GM21737 (cell line): ENCODE results near the gene ZNF700.
"Not testable (repeated sequence)": the region's sequence is repeated elsewhere in the genome, so short reads cannot be mapped to it uniquely, and the experiment has no call there.

Experiments
- ATAC-seq: cut with Tn5 transposase; IDR thresholded peaks from one replicate; pipeline ENCODE4 v1.9.1; 2021; ENCODE audit warnings: mild to moderate bottlenecking, moderate library complexity; ENCODE audit not compliant: unreplicated experiment

The ZNF700 gene

GRCh38 chr19:11938383-11938782, 13.5 kb downstream of the ZNF700 start:
- not testable (repeated sequence) for ATAC-seq

GRCh38 chr19:11941361-11941887, 16.5 kb downstream of the ZNF700 start:
- ATAC-seq, result not testable (repeated sequence)

DNA sequence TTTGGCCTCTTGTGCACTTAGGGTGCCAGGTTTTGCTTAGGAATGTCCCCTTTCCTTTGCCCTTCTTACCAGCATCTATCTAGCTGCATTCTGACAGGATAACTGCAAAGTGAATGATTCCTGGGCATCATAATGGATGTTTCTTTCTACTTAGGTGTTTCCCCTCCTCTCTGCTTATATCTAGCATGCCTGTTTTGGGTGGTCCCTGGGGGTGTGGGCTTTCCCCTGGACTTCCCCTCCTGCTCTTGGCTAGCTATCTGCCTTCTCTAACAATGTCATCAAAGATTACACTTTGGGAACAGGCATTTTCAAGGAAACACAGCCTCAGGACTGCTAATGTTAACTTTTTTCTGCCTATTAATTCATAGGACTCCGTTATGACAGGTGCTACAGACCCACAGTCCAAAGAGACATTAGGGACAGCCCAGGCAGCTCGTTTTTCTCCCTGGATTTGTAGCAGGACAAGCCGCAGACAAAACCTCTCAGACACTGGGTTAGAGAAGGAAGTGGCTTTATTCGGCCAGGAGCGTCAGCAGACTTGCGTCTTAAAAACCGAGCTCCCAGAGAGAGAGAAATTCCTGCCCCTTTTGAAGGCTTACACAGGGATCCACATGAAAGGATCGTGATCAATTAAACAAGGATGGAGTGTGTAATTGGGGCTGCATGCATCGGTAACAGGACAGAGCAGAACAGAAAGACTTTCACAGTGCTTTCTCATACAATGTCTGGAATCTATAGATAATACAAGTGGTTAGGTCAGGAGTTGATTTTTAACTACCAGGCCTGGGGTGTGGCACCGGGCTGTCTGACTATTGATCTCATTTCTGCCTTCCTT, 17.3 kb downstream of the ZNF700 start:
- ATAC-seq, result no peak

- no peak for ATAC-seq
Measured at GRCh38 chr19:11942843-11943108, 17.9 kb downstream of the ZNF700 start.

DNA sequence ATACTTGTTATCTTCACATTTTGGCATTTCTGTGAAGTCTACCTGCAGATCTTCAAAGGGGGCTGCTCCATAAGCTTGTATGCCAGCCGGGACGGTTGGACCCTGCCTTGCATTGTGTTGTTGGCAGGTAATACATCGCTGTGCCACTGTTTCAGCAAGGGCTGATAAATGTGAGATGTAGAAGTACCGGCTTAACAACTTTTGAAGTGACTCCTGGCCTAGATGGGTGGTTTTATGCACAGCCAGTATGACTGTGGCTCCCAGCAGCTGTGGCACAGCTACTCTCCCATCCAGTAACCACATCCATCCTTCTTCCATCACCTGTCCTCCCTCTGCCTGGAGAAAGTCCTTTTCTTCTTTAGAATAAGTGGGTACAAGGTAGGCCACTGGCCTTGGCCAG, 19.7 kb downstream of the ZNF700 start:
- ATAC-seq, result no peak

GRCh38 chr19:11948646-11949045, 23.7 kb downstream of the ZNF700 start:
- ATAC-seq, result no peak

DNA sequence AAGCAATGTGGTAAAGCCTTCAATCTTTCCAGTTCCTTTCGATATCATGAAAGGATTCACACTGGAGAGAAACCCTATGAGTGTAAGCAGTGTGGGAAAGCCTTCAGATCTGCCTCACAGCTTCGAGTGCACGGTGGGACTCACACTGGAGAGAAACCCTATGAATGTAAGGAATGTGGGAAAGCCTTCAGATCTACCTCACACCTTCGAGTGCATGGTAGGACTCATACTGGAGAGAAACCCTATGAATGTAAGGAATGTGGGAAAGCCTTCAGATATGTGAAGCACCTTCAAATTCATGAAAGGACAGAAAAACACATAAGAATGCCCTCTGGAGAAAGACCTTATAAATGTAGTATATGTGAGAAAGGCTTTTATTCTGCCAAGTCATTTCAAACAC, 24.3 kb downstream of the ZNF700 start:
- ATAC-seq, result no peak

DNA sequence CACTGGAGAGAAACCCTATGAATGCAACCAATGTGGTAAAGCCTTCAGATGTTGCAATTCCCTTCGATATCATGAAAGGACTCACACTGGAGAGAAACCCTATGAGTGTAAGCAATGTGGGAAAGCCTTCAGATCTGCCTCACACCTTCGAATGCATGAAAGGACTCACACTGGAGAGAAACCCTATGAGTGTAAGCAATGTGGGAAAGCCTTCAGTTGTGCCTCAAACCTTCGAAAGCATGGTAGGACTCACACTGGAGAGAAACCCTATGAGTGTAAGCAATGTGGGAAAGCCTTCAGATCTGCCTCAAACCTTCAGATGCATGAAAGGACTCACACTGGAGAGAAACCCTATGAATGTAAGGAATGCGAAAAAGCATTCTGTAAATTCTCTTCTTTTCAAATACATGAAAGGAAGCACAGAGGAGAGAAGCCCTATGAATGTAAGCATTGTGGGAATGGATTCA, 24.7 kb downstream of the ZNF700 start:
- ATAC-seq, result not testable (repeated sequence)

DNA sequence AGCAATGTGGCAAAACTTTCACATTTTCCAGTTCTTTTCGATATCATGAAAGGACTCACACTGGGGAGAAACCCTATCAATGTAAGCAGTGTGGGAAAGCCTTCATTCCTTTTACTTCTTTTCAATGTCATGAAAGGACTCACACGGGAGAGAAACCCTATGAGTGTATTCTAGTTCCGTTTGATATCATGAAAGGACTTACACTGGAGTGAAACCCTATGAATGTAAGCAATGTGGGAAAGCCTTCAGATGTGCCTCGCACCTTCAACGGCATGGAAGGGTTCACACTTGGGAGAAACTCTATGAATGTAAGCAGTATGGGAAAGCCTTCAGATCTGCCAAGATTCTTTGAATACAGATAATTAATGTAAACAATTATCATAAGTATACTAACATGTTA, 25.4 kb downstream of the ZNF700 start:
- no peak for ATAC-seq

DNA sequence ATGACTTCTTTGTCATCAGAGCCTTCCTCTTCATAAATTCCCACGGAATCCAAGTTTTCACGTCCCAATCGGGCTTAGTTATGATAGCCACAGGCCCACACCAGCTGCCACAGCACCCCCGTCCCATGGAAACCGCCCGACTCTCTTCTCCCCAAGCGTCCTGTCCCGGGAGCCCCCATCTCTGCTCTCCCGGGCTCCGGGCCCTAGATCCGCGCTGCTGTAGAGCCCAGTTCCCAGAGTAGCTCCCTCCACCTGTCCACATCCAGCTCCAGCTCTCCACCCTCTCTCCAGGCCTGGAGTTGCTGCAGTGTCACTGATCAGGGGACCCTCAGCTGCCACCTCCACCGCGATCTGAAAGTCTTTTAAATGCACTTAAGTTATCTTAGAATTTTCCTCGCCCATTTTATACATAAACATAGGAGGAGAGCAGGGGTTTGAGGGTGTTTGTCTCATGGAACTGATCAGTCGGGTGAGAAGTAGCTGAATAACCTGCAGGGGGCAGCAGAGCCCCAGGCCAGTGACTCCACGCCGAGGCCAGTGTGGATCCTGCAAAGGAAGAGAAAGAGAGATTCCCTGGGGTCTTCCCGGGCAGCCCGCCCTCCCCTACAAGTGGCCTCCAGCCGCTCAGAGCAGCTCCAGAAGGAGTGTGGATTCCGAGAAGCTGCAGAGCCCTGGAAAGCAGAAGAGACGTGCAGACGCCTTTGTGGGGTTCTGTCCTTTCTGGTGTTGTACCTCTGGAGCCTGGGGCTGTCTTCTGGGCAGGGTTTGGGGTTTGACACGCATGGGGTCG, 38.9 kb downstream of the ZNF700 start:
- no peak for ATAC-seq

DNA sequence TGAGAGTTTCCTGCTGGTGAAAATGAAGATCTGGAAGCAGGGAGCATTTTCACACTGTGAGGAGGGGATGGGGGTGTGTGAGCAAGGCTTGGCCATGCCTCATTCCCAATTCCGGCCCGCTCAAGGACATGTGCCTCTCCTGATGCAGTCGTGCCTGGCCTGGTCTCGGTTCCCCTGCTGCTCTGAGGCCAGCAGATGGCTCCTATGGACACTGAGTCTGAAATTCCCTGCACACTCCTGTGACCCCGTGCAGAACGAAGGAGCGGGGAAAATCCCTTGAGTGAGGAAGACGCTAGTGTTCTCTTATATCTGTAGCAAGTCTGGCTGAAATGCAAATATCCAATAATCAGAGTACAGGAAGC, 39.6 kb downstream of the ZNF700 start:
- ATAC-seq, result no peak

DNA sequence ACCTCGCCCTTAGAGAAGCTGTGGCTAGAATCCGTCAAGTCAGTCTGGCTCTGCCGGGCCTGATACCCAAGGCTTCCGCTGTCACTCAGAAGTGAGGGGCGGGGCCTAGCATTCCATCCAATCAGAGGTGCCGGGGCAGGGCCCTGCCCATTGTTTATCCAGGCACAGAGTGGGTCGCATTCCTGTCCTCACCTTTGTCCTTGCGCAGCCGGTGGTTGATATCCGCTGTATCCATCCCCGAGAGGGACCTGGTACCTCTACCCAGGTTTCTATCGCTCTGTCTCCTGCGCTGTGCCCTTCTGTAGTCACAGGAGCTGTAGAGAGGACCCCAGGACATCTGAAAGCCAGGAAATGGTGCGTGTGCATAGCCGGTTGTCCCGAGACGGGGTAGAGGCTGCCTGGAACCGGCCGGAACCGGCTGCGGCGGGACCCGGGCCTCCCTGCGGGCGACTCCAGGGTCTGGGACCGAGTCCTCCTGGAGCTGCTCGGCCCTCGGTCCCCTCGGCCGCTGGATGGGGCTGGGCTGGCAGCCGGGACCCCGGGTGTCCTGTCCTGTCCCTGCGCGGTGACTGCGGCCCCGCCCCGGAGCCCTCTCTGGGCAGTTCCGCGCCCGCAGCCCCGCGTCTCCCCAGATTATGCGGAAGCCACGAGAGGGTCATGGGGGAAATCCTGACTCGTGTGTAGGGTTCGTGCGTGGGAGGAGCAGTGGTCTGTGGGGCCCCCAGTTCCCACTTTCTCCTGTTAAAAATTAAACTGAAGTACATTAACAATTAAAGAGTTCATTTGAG, 40.1 kb downstream of the ZNF700 start, which contains the start of gene ZNF763:
ZNF763 (plus strand) TSS at position 183 of the 788 bp plus-strand sequence; CDS start at position 352, 169 bp downstream.
- ATAC-seq, result peak; percentile 77

DNA sequence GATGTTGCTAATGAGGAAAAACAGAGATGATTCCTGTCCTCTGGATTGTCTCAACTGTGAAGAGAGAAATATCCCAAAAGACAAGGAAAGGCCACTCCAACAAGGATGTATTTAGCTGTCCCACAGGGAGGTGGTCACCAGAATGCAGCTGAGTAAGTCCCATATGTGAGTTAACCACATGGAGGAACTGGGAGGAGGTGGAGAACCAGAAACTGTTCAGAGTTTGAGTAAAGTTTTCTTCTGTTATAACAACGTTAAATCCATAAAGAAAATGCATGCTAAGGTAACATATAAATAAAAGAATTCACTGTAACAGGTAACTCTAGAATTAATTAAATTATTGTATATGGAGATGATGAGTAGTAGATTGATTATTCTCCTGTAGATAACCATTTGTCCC, 45.3 kb downstream of the ZNF700 start:
- ATAC-seq, result no peak

DNA sequence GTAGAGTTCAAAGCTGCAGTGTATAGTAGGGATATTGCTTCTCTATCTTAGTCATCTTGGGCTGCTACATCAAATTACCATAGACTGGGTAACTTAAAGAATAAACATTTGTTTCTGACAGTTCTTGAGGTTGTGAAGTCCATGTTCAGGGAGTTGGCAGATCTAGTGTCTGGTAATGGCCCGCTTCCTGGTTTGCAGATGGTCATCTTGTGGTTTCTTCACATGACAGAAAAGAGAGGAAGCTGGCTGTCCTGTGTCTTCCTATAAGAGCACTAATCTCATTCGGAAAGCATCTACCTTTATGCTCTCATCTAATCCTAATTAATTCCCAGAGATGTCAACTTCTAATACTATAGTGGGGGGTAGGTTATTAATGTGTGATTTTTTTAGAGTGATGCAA, 46.1 kb downstream of the ZNF700 start:
- ATAC-seq, result no peak

- no peak for ATAC-seq
Measured at GRCh38 chr19:11973019-11973810, 48.3 kb downstream of the ZNF700 start.

DNA sequence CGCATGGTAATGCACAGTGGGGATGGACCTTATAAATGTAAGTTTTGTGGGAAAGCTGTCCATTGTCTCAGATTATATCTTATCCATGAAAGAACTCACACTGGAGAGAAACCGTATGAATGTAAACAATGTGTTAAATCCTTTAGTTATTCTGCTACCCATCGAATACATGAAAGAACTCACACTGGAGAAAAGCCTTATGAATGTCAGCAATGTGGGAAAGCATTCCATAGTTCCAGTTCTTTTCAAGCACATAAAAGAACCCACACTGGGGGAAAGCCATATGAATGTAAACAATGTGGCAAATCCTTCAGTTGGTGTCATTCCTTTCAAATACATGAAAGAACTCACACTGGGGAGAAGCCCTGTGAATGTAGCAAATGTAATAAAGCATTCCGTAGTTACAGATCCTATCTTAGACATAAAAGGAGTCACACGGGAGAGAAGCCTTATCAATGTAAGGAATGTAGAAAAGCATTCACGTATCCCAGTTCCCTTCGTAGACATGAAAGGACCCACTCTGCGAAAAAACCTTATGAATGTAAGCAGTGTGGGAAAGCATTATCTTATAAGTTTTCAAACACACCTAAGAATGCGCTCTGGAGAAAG, 53.7 kb downstream of the ZNF700 start:
- ATAC-seq, result no peak

DNA sequence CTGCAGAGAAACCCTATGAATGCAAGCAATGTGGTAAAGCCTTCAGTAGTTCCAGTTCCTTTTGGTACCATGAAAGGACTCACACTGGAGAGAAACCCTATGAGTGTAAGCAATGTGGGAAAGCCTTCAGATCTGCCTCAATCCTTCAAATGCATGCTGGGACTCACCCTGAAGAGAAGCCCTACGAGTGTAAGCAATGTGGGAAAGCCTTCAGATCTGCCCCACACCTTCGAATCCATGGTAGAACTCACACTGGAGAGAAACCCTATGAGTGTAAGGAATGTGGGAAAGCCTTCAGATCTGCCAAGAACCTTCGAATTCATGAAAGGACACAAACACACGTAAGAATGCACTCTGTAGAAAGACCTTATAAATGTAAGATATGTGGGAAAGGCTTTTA, 54.6 kb downstream of the ZNF700 start:
- ATAC-seq, result no peak

- ATAC-seq, result no peak
Measured at GRCh38 chr19:11982526-11982925, 57.6 kb downstream of the ZNF700 start.

GRCh38 chr19:11984986-11985385, 60.1 kb downstream of the ZNF700 start:
- ATAC-seq, result no peak

- no peak for ATAC-seq
Measured at GRCh38 chr19:11986754-11987153, 61.8 kb downstream of the ZNF700 start.
